ENCODE results near the gene SPINK13.
"Not testable (repeated sequence)": the region's sequence is repeated elsewhere in the genome, so short reads cannot be mapped to it uniquely, and the experiment has no call there.

Gene SPINK13

GRCh38 chr5:148268566-148268965 is at the start of gene SPINK13:
Gene SPINK13, plus strand, starts transcription at chr5:148268794. Its CDS starts 1,279 bp downstream, at chr5:148270073.
- no peak for DNase-seq

- no peak for DNase-seq
Observed at GRCh38 chr5:148221508-148221907, 47.1 kb upstream of the SPINK13 start.

GRCh38 chr5:148224117-148224742 is 44.4 kb upstream of the SPINK13 start:
- no peak for DNase-seq

- no peak for DNase-seq
Observed at GRCh38 chr5:148228392-148228984, 40.1 kb upstream of the SPINK13 start.

GRCh38 chr5:148229840-148230239 is 38.8 kb upstream of the SPINK13 start:
- DNase-seq = no peak

GRCh38 chr5:148230240-148230639 is 38.4 kb upstream of the SPINK13 start:
- no peak for DNase-seq

GRCh38 chr5:148237785-148238417 is 30.7 kb upstream of the SPINK13 start:
- DNase-seq = no peak

GRCh38 chr5:148238418-148238794 is 30.2 kb upstream of the SPINK13 start, which contains the start of gene MARCOL:
Gene MARCOL, plus strand, starts transcription at chr5:148238525. Its CDS starts 73 bp downstream, at chr5:148238598.
- no peak for DNase-seq

- DNase-seq = no peak
Observed at GRCh38 chr5:148248894-148249293, 19.7 kb upstream of the SPINK13 start.

GRCh38 chr5:148255456-148255855 is 13.1 kb upstream of the SPINK13 start:
- DNase-seq = no peak

- DNase-seq = no peak
Observed at GRCh38 chr5:148259288-148259687, 9.3 kb upstream of the SPINK13 start.

- no peak for DNase-seq
Observed at GRCh38 chr5:148261221-148261620, 7.4 kb upstream of the SPINK13 start.

- no peak for DNase-seq
Observed at GRCh38 chr5:148267962-148268361, 632 bp upstream of the SPINK13 start.

- not testable (repeated sequence) for DNase-seq
Observed at GRCh38 chr5:148275129-148275528, 6.5 kb downstream of the SPINK13 start.

- DNase-seq = not testable (repeated sequence)
Observed at GRCh38 chr5:148280893-148281292, 12.3 kb downstream of the SPINK13 start.

- not testable (repeated sequence) for DNase-seq
Observed at GRCh38 chr5:148281336-148281735, 12.7 kb downstream of the SPINK13 start.

- DNase-seq = peak; percentile 21 to 30
Observed at GRCh38 chr5:148290271-148291195, 21.9 kb downstream of the SPINK13 start.

GRCh38 chr5:148297731-148298130 is 29.1 kb downstream of the SPINK13 start:
- DNase-seq = no peak

GRCh38 chr5:148306446-148306845 is 37.9 kb downstream of the SPINK13 start:
- DNase-seq = no peak

GRCh38 chr5:148309019-148309418 is 40.4 kb downstream of the SPINK13 start:
- no peak for DNase-seq

GRCh38 chr5:148309746-148310145 is 41.2 kb downstream of the SPINK13 start:
- no peak for DNase-seq

GRCh38 chr5:148311484-148311883 is 42.9 kb downstream of the SPINK13 start:
- no peak for DNase-seq

- DNase-seq = no peak
Observed at GRCh38 chr5:148312153-148312552, 43.6 kb downstream of the SPINK13 start, which contains the start of gene SPINK7. Gene SPINK7, plus strand, starts transcription at chr5:148312423. Its CDS starts 61 bp downstream, at chr5:148312484.
